GM19452 (cell line): ENCODE data around the gene INPP5K.
"Not testable (repeated sequence)": the region's sequence is repeated elsewhere in the genome, so short reads cannot be mapped to it uniquely, and the experiment has no call there.

Experiments used
- ATAC-seq: cut with Tn5 transposase; IDR thresholded peaks from one replicate; pipeline ENCODE4 v1.9.1; 2021; ENCODE audit not compliant: unreplicated experiment

INPP5K gene

DNA sequence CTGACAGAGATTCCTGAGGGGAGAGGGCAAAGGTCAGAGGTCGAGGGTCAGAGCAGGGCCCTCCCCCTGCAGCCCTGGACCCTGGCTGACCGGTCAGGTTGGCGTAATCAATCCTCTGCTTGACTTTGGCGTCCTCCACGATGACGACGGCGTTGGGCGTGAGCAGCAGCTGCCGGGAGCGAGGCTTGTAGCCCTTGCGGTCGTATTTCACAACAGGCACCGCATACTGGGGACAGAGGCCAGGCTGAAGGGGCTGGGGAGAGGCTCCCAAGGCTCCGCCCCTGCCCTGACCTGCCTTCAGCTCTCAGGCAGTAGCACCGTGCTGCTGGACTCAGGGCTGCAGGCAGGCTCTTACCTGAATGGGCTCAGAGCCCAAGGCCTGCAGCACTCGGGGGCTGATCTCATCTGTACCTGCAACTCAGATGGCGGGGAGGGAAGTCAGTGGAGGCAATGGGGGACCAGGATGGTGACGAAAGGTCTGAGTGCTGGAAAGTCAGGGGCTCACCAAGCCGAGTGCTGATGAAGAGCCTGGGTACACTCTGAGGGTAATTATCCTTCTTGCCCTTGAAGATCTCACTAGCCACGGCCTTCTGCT, 48.4 kb downstream of the INPP5K start:
- ATAC-seq = no peak

DNA sequence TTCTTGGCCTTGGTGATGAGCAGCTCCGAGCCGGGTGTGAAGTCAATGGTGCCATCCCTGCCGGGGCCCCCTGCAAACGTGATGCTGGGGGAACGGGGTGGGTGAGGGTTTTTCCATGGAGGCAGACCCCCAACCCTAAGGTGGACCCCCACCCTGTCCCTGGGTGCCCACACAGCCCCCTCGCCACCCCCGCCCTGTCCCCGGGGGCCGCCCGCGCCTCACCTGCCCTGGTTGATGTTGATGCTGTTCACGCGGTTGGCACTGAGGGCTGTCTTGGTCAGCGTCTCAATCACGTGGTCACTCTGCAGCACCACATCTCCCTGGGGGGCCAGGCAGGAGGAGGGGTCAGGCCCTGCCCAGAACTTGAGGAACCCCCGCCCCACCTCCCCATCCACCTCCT, 49.2 kb downstream of the INPP5K start:
- no peak for ATAC-seq

DNA sequence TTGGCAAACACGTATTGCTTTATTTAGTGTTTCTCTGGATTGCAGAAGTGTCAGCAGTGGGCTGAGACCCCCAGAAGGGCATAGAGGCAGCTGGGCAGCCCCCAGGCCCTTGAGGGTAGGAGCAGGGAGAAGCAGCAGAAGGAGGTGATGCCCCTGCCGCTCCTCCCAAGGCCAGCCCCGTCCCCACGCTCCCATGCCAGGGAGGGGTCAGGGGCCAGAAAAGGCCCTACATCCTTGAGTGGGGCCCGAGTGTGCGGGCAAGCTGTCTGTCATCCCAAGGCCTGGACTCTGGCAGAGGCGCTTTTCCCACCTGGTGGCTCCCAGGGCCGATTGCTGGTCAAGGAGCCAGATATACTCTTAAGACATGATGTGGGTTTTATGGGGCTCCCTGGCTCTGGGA, 52.2 kb downstream of the INPP5K start:
- ATAC-seq = no peak

DNA sequence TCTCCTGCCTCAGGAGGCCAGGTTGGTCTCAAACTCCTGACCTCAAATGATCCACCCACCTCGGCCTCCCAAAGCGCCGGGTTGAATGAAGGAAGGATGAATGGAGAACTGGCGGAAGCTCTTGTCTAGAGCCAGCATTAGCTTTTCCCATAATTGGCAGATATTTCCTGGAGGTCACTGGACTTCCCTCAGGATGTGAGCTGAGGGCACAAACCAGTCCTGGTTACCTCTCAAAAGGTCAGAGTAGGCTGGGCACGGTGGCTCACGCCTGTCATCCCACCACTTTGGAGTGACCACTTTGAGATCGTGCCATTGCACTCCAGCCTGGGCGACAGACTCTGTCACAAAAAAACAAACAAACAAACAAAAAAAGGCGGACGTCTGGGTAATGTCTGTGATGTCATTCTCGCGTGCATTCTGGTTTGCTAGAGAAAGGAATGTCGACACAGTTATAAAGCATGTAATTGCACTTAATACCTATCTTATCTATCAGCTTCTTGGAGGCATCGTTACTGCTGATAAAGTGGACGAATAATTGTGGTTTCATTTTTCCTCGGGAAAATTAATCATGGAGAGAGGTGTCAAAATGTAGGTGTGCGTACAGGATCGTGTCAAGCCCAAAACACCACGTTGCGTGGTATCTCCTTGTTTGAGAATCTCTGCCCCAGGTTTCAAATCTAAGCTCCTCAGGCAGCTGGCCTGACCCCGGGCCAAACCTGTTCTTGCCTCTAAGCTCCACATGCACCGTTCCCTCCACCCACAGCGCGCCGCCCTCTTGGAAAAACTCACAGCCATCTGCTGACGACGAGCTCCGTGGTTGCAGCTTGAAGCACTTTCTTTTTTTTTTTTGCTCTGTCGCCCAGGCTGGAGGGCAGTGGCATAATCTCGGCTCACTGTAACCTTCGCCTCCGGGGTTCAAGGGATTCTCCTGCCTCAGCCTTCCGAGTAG, 54.0 kb downstream of the INPP5K start:
- no peak for ATAC-seq

DNA sequence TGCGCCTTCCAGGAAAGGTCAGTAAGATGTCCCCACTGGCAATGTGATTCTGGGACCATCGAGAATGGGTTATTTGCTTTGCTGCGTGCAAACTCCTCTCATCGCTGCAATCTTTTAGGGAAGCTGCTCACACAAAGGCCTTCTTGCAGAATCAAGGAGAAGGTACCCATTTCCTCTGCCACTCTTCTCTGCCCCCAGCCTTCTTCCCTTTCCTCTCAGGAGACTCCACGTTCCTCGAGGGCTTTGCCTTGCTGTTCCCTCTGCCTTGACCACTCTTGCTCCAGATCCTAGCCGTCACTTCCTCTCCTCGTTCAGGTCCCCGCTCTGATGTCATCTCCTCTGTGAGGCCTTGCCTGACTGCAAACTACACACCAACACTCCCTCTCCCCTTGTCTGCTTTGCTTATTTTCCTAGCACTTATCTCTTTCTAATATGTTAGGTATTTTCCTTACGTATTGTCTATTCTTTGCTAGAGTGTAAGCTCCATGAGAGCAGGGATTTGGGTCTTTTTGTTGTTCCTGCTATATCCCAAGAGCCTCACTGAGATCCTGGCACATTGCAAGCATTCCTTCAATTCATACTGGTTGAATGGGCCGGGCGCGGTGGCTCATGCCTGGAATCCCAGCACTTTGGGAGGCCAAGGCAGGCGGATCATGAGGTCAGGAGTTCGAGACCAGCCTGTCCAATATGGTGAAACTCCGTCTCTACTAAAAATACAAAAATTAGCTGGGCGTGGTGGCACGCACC, 55.0 kb downstream of the INPP5K start:
- ATAC-seq = no peak

DNA sequence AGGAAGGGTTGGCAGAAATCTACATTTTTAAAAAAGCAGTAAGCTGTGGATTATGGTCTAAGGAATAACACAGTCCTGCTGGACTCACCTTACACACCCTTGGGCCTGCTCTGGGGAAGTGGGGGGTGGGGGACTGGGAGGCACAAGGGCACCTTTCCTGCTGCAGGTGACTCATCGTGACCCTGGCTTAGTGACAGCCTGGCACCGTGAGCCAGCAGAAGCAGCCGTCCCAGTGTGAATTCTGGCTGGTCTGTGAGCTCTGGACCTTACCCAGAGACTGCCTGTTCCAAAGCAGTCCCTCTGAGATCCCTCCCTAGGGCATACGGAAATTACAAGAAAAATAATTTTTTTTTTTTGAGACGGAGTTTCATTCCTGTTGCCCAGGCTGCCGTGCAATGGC, 56.2 kb downstream of the INPP5K start:
- ATAC-seq = no peak

DNA sequence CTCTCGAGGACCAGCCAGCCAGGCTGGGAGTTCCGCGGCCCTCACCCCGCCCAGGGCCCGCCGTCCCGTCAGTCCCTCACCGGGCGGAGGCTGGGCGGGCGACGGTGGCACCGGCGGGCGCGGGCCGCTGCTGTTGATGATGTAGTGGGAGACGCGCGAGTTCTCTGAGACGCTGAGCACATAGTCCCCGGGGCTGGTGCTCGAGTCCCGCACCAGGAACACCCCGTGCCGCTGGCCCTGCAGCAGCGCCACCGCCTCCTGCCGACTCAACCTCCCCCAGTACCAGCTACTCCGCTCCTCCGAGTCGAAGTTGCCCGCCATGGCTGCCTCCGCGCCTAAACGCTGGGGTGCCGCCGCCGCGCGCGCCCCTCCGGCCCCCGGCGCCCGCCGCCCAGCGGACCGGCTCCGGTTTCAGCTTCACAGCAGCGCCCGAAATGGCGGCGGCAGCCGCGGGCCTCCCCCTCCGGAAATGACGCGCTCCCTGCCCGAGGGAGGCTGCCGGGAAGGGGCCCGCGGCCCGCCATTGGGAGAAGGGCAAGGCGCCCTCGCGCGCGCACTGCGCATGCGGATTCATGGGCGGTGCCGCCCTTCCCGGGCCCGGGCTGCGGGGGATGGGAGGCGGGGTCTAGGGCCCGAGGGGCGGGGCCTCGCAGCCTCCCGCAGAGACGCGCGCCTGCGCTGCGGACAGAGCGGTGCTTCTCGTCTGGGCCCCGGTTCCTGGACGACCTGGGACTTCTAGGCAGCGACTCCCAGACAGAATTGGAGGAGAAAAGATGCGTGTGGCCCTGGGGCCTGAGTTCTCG, 60.4 kb downstream of the INPP5K start, which contains the start of gene CRK:
CRK (minus strand) TSS at position 436 of the 803 bp plus-strand sequence; CDS start at position 321, 115 bp downstream.
- ATAC-seq = peak; percentile 86

DNA sequence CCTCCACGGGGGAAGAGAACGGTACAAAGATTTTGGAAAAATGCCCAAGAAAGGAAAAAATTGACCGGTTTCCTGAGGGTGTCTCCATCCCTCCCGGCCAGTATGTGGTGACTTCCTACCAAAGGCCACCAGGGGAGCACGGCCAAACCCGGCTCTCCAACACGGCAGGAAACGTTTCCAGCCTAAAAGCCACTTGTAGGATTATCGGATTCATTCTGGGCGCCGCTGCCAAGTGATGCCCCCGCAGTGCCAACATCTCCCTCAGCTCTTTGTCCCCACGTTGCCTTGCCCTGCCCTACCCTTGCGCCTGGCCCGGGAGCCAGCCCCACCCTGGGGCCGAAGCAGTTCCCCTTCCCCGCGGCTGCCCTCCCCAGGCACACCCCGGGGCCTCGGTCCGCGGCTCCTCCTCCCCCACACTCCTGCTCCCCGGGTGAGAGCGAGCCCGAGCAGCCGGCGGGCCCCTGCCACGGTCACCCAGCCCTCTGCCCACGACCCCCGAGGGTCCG, 61.1 kb downstream of the INPP5K start:
- peak; percentile 23 for ATAC-seq

DNA sequence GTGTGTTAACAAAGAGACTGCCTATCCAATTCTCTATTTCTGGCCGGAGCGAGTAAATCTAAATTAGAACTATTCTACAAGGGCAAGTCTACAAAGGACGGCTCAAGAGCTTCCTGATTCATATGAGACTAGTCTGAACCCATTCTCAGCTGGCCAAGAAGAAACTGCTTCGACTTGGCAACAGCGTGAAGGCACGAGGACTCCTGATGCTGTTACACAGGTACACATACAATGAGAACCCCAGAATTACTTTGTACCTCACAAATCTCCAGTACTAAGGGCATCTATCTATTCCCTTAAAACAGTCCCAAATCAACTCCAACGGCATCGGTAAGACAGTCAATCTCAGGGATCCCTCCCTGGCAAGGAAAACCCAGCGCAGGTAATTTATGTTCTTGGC, 61.9 kb downstream of the INPP5K start:
- no peak for ATAC-seq

DNA sequence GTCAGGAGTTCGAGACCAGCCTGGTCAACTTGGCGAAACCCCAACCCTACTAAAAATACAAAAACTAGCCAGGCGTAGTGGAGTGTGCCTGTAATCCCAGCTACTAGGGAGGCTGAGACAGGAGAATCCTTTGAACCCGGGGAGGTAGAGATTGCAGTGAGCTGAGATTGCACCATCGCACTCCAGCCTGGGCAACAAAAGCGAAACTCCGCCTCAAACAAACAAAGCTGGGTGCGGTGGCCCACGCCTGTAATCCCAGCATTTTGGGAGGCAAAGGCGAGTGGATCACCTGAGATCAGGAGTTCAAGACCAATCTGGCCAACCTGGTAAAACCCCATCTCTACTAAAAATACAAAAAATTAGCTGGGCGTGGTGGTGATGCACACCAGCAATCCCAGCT, 62.7 kb downstream of the INPP5K start:
- not testable (repeated sequence) for ATAC-seq

DNA sequence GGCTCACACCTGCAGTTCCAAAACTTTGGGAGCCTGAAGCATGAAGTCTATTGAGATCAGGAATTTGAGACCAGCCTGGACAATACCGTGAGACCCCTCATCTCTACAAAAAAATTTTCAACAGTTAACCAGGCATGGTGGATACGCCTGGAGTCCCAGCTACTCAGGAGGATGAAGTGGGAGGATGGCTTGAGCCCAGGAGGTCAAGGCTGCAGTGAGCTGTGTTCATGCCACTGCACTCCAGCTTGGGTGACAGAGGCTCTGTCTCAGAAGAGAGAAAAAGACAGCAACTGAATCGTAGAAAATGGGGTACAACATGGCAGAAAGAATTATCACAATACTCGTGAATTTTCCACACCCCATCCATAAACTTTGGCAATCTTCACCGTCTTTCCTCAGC, 63.6 kb downstream of the INPP5K start:
- no peak for ATAC-seq

DNA sequence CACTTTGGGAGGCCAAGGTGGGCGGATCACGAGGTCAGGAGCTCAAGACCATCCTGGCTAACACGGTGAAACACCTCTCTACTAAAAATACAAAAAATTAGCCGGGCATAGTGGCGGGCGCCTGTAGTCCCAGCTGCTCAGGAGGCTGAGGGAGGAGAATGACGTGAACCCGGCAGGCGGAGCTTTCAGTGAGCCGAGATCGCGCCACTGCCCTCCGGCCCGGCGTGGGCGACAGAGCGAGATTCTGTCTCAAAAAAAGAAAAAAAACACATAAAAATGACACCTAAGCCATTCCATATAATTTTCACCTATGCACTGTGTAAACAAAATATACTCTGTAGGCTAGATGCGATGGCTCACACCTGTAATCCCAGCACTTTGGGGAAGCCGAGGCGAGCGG, 66.2 kb downstream of the INPP5K start:
- ATAC-seq = not testable (repeated sequence)

DNA sequence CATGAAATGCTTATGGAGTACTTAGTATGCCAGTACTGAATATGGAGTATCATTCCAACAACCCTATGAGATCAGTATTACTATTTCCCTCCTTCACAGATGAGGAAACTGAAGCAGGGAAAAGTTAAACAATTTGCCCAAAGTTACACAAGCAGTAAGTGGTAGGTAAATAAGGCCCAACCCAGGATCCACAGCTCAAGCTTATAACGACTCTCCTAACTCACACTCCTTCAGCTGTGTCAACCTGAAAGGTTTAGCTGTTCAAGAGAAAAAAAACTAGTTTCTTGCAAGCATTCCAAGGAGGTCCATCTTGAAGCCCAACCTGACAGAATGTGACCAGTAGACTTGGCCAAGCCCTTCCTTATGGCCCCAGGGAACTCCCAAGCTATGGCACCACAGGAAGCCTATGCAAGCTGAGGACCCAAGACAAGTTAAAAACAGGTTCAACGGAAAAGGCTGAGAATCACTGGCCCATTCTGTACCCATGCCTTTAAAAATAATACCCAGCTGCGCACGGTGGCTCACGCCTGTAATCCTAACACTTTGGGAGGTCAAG, 66.9 kb downstream of the INPP5K start:
- ATAC-seq = no peak

DNA sequence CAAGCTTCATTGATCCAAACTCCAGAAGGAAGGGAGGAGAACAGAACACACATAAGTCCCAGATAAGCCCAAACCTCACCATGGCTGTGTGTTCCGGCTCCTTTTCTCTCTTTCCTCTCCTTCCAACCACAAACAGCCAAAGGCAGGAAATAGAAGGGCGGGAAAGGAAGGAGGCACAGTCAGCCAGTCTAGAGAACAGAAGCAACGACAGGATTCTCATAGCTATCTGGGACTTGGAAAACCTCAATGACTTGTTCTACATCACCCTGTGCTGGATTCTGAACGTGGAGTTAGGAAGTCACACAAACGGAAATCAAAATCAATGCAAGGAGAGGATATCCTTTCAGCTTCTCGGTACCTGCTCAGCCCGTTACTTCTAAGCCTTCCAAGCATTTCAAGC, 69.4 kb downstream of the INPP5K start:
- no peak for ATAC-seq

DNA sequence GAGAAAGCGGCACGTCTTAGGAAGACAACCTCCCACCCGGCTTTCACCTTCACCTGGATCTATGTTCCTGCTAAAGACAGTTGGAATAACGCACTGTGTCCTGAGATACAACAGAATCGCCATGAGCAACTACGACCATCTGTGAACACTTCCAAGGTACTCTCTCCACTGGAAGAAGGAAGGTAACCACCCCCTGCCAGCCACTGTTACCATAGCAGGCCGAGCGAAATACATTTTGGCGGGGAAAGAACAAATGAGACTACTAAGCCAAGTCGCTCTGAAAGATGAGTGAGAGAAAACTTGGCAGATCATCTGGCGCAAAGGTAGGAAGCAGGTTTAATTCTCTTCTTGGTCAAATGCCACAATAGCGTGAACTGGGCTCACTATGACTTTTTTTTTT, 70.2 kb downstream of the INPP5K start:
- ATAC-seq = no peak

DNA sequence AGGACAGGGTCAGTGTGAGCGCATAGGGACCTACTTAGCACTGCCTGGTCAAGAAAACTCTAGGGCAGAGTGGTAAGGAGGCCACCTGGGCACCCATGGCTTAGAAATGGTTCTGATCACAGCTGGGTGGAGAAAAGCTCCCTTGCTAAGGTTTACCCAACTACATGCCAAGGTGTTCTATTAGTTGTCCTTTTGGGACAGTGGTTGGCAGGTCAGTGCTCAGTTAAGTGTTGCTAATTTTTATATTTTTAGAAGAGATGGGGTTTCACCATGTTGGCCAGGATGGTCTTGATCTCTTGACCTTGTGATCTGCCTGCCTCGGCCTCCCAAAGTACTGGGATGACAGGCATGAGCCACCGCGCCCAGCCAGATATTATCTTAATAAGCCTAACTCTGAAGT, 70.7 kb downstream of the INPP5K start:
- not testable (repeated sequence) for ATAC-seq
